GM21390 (cell line): ENCODE results near the gene KIF23.

ENCODE experiments used
- ATAC-seq: cut with Tn5 transposase; IDR thresholded peaks from one replicate; pipeline ENCODE4 v1.9.1; 2021; ENCODE audit not compliant: unreplicated experiment

Gene KIF23

GRCh38 chr15:69489073-69489571 lies 75.0 kb downstream of the KIF23 start:
- ATAC-seq = no peak

GRCh38 chr15:69490356-69491037 lies 76.3 kb downstream of the KIF23 start:
- ATAC-seq = no peak

- no peak for ATAC-seq
Observed at GRCh38 chr15:69491038-69491505, 76.9 kb downstream of the KIF23 start.

DNA sequence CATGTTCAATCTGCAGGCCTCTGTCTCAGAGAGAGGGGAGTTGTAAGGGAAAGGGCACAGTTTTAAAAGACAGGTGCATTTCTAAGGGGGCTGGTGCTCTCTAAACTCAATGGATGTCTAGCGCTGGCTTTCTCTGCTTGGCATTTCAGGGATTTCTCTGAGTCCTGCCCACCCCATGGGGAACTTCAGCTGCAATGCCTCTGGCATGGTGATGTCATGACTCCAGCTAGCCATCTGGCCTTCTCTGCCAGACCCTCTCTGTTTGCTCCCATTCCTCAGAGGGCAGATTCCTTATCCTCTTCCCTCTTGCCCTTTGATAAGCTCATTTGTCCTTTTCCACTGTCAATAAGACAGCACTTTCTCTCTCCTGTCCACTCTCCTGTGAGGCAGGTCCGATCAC lies 79.3 kb downstream of the KIF23 start:
- no peak for ATAC-seq

DNA sequence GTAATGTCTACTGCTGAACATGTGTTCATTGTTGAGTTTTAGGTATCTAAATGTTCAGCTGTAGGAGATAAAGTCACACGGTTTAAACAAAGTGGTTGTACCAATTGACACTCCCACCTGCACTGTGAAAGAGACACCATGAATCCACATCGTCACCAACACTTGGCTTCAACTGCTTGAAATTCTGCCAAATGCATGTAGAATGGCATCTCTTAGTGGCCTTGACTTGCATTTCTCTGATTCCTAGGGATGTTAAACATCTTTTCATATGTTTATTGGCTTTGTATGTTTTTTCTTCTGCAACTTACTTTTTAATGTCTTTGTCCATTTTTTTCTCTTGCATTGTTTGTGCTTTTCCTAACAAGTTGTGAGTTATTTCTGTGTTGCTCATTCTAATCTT lies 81.9 kb downstream of the KIF23 start:
- no peak for ATAC-seq

GRCh38 chr15:69497076-69497475 lies 82.9 kb downstream of the KIF23 start:
- no peak for ATAC-seq

GRCh38 chr15:69497667-69498066 lies 83.5 kb downstream of the KIF23 start:
- no peak for ATAC-seq
